GM18519 (cell line): Measurements from ENCODE around the gene PRXL2A.
"Not testable (repeated sequence)": the region's sequence is repeated elsewhere in the genome, so short reads cannot be mapped to it uniquely, and the experiment has no call there.

Source experiments
- ATAC-seq: cut with Tn5 transposase; IDR thresholded peaks from one replicate; pipeline ENCODE4 v1.9.1; 2021; ENCODE audit warnings: mild to moderate bottlenecking, moderate library complexity; ENCODE audit not compliant: unreplicated experiment, low FRiP score

The PRXL2A gene

DNA sequence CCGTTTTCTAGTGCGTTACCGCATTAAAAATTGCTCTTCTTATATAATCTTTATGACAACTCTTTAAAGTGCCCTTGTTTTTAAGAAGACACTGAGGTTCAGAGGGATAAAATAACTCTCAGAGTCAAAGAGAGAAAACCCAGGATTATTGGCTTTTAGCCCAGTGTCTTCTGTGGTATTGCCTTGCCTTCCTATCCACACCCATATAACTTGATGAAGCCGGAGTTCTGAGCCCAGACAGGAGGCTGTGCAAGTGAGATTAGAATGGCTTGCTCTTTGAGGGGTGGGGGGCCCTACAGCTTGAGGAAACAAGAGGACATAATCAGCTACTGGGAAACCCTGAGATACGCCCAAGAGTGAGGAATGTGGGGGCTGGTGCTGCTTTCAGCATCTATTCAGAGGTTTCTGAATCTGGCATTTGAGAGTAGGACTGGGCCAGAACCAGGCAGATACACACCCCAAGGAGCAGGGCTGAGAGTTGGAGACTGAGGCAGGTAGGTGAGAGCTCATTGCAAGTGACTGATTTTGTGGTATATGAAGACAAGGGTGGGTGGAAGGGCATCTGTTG is 2.3 kb downstream of the PRXL2A start:
- no peak for ATAC-seq

DNA sequence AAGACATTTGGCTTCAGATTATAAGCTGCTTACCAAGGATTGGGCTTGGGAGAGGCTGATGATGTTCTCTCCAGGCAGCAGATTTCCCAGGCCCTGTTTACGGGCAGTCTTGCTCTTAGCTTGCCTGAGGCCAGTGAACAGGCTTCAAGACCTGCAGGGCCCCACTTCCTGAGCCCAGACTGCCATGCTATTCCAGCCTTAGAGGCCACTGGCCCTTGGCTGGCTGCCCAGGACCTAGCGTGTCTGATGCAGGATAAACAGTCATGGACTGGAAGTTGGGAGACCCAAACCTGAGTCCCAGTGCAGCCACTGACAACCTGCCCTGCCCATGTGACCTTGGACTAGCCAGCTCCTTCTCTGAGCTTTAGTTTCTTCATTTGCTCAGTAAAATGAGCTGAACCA is 2.9 kb downstream of the PRXL2A start:
- ATAC-seq: no peak

DNA sequence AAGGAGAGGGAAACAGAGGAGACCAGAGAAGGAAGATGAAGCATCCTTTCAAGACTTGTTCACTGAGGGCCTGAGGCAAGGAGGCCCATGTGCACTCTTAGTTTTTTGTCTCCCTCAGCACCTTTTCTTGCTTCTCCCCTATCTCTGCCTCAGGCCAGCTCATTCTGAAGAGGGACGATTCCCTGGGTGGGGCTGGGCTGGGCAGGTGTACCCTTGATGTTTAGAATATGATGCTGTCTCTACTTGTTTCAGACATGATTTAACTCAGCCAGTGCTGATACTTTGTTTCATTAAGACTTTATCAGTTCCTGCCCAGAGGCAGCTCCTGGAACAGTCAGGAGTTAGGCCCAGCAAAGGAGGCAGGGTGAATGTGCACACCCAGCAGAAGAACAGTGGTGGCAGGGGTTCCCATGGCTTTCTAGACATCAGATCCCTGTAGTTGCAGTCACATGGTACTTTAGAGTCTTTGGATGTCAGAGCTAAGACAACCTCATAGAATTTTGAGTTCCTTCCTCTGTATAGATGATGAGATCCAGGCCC is 3.4 kb downstream of the PRXL2A start:
- ATAC-seq: no peak

DNA sequence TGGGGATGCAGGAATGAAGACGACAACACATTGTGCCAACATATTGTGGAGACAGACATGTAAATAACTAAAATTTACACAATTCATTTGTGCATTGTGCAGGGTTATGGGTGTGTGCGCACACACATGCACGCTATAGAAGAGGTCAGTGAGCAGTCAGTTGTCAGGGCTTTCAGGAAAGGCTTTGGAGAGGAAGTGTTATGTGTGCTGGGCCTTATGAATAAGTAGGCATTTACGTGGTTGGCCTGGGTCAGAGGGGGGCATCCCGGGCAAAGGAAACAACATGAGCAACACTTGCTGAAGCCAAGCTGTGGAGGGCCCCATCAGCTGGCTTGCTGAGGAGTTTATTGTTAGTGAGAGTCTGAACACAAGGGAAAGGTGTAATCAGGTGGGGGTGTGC is 4.1 kb downstream of the PRXL2A start:
- ATAC-seq: no peak

DNA sequence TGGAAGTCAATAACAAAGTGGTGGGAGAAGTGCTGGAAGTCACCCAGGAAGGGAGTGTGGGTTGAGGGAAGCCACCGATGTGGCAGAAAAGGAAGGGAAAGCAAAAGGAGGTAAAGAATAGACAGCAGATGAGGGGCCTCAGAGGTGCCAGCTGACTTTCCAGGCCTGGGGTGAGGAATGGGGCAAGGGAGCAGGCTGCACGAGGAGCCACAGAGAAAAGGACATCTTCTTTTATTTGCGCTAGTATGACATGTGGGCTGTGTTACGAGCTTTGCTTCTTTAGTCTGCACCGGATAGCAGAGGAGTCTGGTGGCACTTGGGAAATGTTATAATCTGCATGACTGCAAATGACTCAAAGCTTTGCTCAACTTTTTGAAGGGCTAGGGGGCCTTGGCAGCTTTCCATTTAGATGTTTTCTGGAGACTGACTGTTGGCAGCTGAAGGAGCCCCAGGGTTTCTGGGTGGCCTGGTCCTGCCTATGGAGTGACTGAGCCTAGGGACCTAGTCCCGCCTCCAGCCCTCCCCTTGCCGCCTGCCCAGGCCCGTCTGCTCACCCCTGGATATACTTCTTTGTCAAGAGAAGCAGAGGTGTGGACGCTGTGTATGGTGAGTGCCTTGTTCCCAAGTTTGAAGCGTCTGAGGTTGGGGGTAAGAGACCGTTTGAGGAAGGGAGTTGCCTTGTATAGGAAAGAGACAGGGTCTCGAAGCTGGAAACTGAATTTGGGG is 5.1 kb downstream of the PRXL2A start:
- ATAC-seq: no peak

DNA sequence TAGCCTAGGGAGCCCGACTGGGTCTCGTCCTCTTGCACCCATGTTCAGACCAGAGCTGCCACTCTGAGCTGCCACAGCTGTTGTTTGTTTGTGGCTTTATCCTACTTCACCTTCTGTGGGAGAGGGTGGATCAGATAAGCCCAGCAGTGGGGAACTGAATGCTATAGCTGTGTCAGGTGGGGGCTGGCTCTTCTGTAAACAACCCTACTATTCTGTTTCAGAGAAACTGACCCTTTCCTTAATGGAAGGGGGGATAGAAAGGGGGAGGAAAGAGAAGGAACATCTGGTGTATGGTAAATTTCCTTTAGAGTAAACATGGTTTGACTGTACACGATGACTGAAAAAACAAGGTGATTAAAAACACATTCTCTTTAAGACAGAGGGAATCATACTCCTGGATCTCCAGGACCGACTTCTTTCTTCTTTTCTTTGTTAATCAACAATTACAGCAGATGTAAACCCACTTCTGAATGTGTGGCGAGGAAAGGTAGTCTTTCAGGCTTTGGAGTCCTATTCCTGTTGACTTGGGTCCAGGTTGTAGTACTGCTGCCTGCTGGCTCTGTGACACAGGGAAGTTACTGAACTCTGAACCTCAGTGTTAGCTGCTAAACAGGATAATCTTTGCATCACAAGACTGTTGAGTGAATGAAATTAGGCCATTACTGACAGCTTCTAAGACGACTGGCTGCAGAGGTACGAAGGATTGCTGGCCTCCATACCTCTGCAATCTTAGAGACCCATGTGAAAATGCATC is 6.0 kb downstream of the PRXL2A start:
- no peak for ATAC-seq

DNA sequence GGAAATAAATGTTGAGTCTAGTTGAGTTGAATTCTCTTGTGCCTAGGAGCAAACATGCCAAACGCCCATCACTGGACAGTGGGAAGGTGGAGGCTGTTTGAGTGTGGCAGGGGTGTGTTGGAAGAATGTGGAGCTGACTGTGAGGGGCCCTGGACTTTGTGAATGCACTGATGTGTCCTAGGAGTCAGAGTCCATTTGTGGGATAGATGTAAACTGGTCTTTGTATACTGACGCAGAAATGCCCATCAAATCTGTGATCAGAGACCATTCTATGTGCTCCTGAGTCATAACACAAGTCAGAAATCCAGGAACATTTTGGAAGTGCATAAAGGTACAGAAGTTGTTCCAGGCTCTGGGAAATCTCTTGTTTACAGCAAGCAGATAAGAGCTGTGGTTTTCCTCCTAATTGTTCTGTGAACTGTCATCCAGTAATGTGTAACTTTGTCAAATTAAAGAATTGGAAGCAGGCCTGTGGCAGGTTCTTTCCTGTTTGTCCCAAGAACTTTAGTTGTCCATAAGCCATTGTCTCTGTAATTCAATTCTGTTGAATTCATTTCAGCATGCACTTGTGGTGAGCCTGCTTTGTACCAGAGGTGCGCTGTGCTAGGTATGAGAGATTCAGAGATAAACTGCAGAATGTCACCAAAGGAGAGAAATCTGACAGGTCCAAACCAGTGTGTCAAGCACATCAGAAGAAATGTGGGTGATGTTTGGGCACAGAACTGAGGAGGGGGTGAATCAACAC is 7.6 kb downstream of the PRXL2A start:
- ATAC-seq: no peak

DNA sequence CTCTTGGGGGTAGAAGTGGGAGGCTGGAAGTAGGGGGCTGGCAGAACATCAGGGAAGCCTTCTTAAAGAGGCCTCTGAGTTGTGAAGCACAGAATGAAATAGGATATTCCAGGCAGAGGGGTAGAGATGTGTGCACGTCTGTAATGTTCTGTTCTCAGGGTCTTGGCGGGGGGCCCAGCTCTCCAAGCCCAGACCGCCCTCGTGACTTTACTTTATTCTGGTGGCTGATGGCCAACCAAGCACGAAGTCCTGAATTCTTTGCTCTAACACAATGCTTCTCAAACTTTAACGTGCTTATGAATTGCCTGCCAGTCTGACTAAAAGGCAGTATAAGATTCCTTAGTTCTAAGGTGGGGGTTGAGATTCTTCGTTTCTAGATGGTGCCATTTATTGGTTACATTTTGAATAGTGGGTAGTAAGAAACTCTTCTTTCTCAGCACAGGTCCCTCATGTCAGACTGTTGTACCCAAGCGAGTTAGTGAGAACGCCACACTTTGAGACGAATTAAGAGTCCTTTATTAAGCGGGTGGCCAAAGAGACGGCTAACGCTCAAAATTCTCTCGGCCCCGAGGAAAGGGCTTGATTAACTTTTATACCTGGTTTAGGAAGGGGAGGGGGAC is 8.2 kb downstream of the PRXL2A start:
- ATAC-seq: no peak

DNA sequence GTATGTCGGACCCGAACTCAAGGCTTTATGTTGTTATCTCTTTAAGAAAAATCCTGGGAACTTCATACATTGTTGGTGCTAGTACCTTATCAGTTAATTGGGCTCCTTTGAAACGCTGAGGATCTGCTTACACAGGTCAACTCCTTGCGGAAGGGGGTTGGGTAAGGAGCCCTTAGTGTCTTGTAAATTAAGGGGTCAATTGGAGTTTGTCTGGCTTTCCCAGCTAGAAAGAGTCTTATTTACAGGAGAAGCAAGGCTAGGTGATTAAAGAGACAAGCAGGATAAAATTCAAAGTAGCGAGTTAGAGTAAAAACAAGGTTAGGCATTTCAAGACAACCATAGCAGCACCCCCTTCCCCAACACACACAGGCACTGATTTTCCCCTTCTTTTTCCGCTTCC is 8.9 kb downstream of the PRXL2A start:
- not testable (repeated sequence) for ATAC-seq

DNA sequence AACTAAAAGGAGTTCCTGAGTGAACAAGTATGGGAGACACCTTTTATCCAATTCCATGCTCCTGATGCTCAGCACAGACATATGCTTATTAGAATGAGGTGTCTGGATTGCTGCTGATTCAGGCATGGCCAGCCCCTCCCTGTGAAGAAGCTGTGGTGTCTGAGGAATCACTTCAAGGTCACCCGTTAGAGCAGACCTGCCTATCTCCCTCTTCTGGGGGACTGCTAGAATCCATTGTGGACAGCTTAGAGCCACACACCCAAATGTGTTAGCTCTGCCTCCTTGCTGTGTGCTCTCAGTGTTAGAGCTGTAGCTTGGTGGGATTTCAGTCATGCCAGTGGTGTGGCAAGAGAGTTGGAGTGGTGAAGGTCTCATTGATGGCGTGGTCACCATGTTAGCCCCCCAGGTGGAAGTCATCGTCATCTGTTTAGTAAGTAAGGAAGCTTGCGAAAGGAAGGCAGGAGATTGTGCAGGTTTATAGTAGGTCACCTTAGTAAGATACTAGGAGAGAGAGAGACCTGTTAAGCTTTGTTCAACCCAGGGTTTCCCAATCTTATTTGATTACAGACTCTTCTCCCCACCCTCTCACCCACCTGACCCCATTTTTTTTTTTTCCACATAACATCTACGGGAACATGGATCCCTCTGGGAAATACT is 12.8 kb downstream of the PRXL2A start:
- ATAC-seq: peak; percentile 16

DNA sequence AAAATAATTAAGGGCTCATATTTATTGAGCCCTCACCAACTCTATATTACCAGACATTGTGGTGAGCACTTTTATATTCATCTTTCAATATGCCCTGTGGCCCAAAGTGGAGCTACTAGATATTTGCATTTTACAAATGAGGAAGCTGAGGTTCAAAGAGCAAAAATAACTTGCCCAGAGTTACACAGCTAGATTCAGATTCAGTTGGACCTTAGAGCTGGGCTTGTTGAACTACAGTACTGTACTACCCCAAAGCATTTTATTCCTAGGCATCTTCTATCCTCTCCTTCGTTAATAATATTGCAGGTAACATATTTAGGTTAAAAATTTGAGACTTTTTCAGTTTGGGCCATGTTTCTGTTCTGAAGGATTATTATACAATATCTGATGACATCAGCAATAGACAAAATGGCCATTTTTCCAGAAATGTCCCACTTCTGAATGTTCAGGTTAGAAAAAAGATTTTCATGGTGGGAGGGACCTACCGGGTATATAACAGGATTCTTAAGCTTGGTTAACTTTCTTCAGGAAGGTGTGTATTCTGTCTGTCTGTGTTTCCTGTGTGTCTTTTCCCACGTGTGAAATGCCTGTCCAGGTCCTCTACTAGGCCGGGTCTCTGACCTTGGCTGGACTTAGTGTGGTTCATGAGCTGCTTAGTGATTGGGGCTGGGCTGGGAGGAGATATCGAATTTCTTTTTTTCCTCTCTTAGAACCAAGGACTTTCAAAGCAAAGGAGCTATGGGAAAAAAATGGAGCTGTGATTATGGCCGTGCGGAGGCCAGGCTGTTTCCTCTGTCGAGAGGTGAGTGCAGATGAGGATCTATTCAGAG is 13.6 kb downstream of the PRXL2A start:
- ATAC-seq: peak; percentile 91

DNA sequence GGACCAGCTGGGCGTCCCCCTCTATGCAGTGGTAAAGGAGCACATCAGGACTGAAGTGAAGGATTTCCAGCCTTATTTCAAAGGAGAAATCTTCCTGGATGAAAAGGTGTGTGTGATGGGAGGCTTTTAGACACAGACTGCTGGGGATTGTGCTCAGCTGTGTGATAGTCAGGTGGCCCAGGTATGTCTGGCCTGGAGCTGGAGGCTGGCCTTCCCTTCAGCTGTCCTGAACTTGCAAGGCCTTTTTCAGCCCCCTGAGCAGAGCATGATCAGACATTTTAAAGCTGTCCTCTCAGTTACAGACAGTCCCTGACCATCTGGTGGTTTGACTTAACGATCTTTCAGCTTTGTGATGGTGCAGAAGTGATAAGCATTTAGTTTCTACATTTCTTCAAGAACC is 17.6 kb downstream of the PRXL2A start:
- ATAC-seq: no peak

DNA sequence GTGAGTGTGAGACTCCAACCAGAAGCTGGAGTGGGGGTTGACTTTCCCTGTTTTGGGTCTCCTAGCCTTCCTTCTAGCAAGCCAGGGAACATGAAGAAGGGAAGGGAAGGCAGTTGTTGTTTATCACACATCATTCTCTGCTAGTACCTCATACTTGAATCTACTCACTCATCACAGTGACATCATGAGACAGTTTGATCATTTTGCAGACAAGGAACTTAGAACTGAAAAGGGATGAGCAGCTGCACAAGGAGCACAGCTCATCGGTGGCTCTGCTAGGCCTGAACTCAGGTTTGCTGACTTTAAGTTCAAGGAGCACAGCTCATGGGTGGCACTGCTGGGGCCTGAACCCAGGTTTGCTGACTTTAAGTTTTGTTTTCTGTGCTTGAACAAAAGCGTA is 19.2 kb downstream of the PRXL2A start:
- no peak for ATAC-seq

DNA sequence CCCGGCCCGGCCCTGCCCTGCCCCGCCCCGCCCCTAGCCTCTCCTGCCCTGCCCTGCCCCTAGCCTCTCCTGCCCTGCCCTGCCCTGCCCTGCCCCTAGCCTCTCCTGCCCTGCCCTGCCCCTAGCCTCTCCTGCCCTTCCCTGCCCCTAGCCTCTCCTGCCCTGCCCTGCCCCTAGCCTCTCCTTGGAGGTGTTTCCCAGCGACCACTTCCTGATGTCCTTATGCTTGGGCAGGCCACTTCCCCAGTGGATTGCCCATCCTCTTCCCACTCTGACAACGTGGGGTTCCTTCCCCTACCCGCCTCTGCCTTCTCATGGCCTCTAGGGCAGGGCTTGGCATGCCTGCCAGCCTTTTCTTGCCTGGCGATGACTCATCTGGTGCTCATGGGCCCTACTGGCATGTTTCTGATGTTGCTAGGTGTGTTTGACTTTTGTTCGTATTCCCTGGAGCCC is 21.2 kb downstream of the PRXL2A start:
- no peak for ATAC-seq

DNA sequence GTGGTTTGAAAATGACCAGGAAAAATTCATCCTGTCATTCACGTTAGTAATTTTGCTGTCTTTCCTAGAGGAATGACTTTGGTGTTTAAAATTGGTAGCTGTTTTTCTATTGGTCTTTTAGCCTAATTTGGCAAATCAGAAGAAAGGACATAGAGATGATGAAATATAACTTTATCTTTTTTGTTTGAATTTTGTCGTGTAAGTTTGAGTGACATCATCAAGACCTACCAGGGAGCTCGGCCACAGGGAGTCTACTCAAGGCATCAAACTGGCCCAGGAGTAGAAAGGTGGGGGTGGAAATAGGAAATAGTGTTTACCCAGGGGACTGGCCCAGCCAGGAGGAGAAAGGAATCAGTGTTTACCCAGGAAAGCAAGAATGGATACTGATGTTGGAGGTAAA is 24.8 kb downstream of the PRXL2A start:
- no peak for ATAC-seq

DNA sequence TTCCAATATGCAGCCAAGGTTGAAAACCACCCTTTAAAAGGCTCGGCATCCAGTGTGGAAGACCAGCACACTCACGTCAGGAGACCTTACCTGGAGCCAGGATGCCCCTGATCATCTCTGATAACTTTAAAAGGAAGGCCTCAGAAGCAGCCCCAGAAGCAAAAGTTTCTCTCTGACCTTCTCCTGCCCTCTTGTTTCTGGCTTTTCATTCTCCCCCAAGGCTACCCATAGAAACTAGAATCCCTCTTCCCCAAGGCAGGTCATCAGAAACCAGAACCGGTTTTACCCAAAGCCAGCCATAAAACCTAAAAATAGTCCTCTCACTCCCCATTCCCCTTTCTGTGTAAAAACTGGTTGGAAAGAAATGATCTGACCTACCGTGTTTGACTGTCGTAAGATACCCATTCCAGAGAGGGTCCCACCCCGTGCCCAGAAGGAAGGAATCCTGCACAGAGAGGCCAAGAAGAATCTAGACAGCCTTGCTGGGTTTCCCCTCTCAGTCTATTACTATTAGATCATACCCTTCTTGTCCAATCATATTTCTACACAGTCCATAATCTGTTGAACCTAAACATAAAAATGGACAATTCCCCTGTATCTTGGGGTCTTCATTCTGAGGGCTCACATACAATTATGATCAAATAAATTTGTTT is 28.2 kb downstream of the PRXL2A start:
- no peak for ATAC-seq

DNA sequence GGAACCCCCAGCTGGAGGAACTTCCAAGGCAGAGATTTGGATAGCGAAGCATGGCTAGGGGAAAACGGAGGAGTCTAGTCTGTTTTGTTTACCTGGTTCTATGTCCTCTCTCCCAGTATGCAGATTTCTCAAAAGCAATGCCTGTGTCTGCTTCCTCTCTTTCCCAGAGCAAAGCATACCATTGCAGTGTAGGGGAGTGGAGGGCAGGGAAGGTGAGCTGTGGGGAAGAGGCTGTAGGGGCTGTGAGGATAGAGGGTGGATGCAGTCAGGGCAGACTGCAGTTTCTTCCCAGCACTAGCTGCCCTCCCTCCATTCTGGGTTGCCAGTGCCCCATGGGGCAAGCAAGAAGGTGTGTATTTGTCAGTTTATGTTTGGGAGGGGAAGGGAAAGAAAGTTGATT is 28.9 kb downstream of the PRXL2A start:
- no peak for ATAC-seq

DNA sequence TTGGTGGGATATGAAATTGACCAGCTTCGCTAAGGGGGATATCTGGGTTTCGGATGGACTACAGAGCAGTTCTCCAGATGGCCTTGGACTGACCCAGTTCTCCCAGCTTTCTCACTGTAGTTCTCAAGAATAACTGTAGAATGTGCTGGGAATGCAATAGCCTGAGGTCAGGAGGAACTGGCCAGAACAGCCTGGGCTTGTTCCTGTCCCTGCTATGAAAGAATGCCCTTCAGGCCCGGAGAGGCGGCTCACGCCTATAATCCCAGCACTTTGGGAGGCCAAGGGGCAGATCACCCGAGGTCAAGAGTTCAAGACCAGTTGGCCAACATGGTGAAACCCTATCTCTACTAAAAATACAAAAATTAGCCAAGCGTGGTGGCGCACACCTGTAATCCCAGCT is 33.5 kb downstream of the PRXL2A start:
- ATAC-seq: no peak

DNA sequence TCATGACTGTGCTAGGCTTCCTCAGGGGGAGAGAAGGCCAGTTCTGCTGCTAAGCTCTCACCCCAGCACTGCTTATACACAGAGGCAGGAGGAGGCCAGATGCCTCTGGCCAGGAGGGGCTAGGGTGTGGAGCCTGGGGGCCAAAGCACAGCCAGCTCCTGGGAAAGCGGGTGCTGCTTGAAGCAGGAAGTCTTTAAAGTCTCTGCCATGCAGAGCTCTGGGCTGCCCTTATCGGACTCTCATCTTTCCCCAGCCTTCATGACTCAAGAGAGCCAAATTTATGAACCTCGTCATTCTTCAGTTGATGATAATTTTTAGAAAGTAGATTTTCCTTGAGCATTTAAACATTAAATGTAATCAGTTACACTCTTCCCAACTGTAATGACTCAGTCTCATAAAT is 34.5 kb downstream of the PRXL2A start:
- no peak for ATAC-seq
